K562 (cell line): Measurements from ENCODE around the gene GLMP. TPM values are rescaled to one million over a fixed set of nuclear protein-coding genes. Genes with fewer than 3 reads are reported as not detected.

ENCODE experiments used
- ATF7 ChIP-seq: fragments of 450-650 bp; IDR thresholded peaks from 2 replicates; pipeline ENCODE4 v1.7.1; 2014; ENCODE audit warnings: mild to moderate bottlenecking, moderate library complexity
- BCL6 ChIP-seq: fragments of 250-450 bp; sonication (Bioruptor Pico); IDR thresholded peaks from 2 replicates; pipeline ENCODE4 v1.4.0; 2020
- CREB3L1 ChIP-seq: fragments of 450-650 bp; IDR thresholded peaks from 2 replicates; pipeline ENCODE4 v1.6.1; 2014; ENCODE audit warnings: low read depth, mild to moderate bottlenecking, moderate library complexity, borderline replicate concordance
- E2F4 ChIP-seq: sonication (generic); formaldehyde crosslinking; IDR thresholded peaks from 2 replicates; pipeline ENCODE4 v1.8.0; 2022; ENCODE audit warnings: mild to moderate bottlenecking, low read depth, missing genetic modification reagents
- E2F8 ChIP-seq: fragments of 450-650 bp; IDR thresholded peaks from 2 replicates; pipeline ENCODE4 v1.7.1; 2018; ENCODE audit warnings: mild to moderate bottlenecking, low read depth; ENCODE audit not compliant: partially characterized antibody
- ID3 ChIP-seq, 2 experiments: fragments of 250-450 bp in 1 of 2; fragments of 450-650 bp in 1 of 2; sonication (Bioruptor Pico) in 1 of 2; IDR thresholded peaks; 2 replicates each; pipeline versions ENCODE4 v1.6.1 to v1.8.0; 2016 to 2021; ENCODE audit warnings: mild to moderate bottlenecking in 2 of 2, moderate library complexity in 2 of 2, missing compliant biosample characterization in 1 of 2, missing genetic modification characterization in 1 of 2
- KDM2B ChIP-seq: fragments of 250-450 bp; sonication (Bioruptor Pico); IDR thresholded peaks from 2 replicates; pipeline ENCODE4 v1.8.0; 2021; ENCODE audit warnings: mild to moderate bottlenecking, moderate library complexity
- MEIS2 ChIP-seq: fragments of 450-650 bp; IDR thresholded peaks from 2 replicates; pipeline ENCODE4 v1.6.1; 2014; ENCODE audit warnings: mild to moderate bottlenecking; ENCODE audit not compliant: partially characterized antibody
- MLLT1 ChIP-seq, 2 experiments: fragments of 450-650 bp; IDR thresholded peaks; 2 replicates each; pipeline ENCODE4 v1.6.1; 2016
- NCOA2 ChIP-seq, 2 experiments: fragments of 450-650 bp; IDR thresholded peaks; 2 replicates each; pipeline ENCODE4 v1.6.1; 2018; ENCODE audit warnings: mild to moderate bottlenecking in 2 of 2, moderate library complexity in 1 of 2; ENCODE audit not compliant: partially characterized antibody in 2 of 2
- NR3C1 ChIP-seq: sonication (generic); formaldehyde crosslinking; IDR thresholded peaks from 2 replicates; pipeline ENCODE4 v1.8.1; 2022; ENCODE audit warnings: missing genetic modification reagents
- SMAD1 ChIP-seq: fragments of 150-350 bp; IDR thresholded peaks from 2 replicates; pipeline ENCODE4 v1.6.1; 2014; ENCODE audit warnings: low read length, low read depth; ENCODE audit not compliant: partially characterized antibody
- SNRNP70 ChIP-seq: fragments of 200-400 bp; formaldehyde crosslinking; optimal IDR thresholded peaks from 2 replicates; pipeline ENCODE3; 2017; ENCODE audit warnings: low read depth, low read length
- TRIM28 ChIP-seq: fragments of 450-650 bp; IDR thresholded peaks from 2 replicates; pipeline ENCODE4 v1.6.1; 2017
- ZFP30 ChIP-seq: fragments of 250-450 bp; sonication (Bioruptor Pico); IDR thresholded peaks from 2 replicates; pipeline ENCODE4 v1.8.0; 2022; ENCODE audit warnings: moderate library complexity, mild to moderate bottlenecking, inconsistent platforms, borderline replicate concordance
- ZFPM2 ChIP-seq: fragments of 250-450 bp; sonication (Bioruptor Pico); IDR thresholded peaks from 2 replicates; pipeline ENCODE4 v1.5.1; 2022; ENCODE audit warnings: mild to moderate bottlenecking
- ZKSCAN3 ChIP-seq: fragments of 250-450 bp; sonication (Bioruptor Pico); IDR thresholded peaks from 2 replicates; pipeline ENCODE4 v1.4.0; 2020
- ZZZ3 ChIP-seq: fragments of 450-650 bp; IDR thresholded peaks from 2 replicates; pipeline ENCODE4 v1.6.1; 2016; ENCODE audit warnings: antibody characterized with exemption, mild to moderate bottlenecking, moderate library complexity
- polyA plus RNA-seq, 8 experiments: library from polyadenylated mRNA; depleted of rRNA in 4 of 8; stranded (reverse) in 5 of 8; unstranded in 3 of 8; fragments of >200 nt; fragmentation: Nextera tagmentation in 2 of 8; fragmentation: Illumina TruSeq in 1 of 8; extraction: Ambion mirVana in 2 of 8; extraction: Trizol in 1 of 8; gene quantifications; 2 replicates each; pipeline versions ENCODE4 v1.2.1 to v1.2.3, GENCODE V29; 2011 to 2014; ENCODE audit warnings: inconsistent platforms in 1 of 8, missing spikeins in 1 of 8
- total RNA-seq, 7 experiments: library from RNA; depleted of rRNA in 6 of 7; stranded (reverse); fragments of >200 nt in 6 of 7; fragmentation: Illumina TruSeq in 2 of 7; extraction: Trizol in 2 of 7; gene quantifications; 2 replicates each; pipeline versions ENCODE4 v1.2.1 to v1.2.3, GENCODE V29; 2011 to 2021; ENCODE audit warnings: low replicate concordance in 1 of 7

GLMP gene
- total and polyA plus RNA-seq, 9 of the 15 experiments (the other 6 are each of a cell fraction or from before 2014, with no cell fraction given): 8.3 to 28.2 (median 22.4) TPM

GRCh38 chr1:156337052-156337887 is 41.8 kb upstream of the GLMP start (continued):
- TF ChIP-seq E2F8 (no peak), SNRNP70 (no peak), ATF7 (no peak), MLLT1 (IDR thresholded peaks at IDR 0.05) (0 out of 4 replicates have a peak, but pooled peaks of 1 of the 2 experiments have one; percentile 41), E2F4 (CRISPR knock-in tag) (no peak), BCL6 (CRISPR knock-in tag) (no peak), ID3 (CRISPR knock-in tag; IDR thresholded peaks at IDR 0.05) (no peak), ID3 (tag; IDR thresholded peaks at IDR 0.05) (no peak), SMAD1 (no peak), ZKSCAN3 (no peak), MEIS2 (no peak), CREB3L1 (no peak), NR3C1 (no peak), NCOA2 (IDR thresholded peaks at IDR 0.05; ENCODE audit: partially characterized antibody in 2 of 2) (no peak), KDM2B (no peak), ZFP30 (CRISPR knock-in tag) (no peak), ZFPM2 (no peak), ZZZ3 (no peak), TRIM28 (peak; percentile 89)
